ENCODE data around the gene LZTS3. TPM values are rescaled to one million over a fixed set of nuclear protein-coding genes. Genes with fewer than 3 reads are reported as not detected.

The LZTS3 gene
- polyA plus RNA-seq, 2 of the 4 experiments (the other 2 are of a cell fraction): 3.8 TPM

DNA sequence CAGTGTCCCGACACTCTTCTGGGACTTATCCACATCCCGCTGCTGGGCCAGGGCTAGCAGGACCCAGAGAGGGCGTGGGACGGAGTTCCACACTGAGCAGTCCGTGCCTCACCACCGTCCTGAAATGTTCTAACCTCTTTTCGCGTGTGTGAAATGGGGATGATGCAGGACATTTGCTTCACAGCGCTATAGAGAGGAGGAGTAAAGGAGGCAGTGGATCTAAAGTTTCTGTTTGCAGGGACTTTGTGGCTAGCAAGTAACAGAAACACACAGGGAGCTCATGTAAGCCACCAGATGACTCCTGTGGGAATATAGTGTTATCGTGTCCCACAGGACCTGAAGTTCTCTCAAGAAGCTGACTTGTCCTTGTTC, 36.6 kb upstream of the LZTS3 start:
- peak overlapping the region; percentile 95 for H3K4me2 ChIP-seq
- H3K4me1 ChIP-seq: peaks cover 17% of the 10 kb centered on the region
- ChIA-PET CTCF (interaction anchor here (0.6 to 8.6 kb wide), 5 partner anchors 11 to 107 kb away, joined by 3 to 79 read pairs (median 4); no protein-coding TSS in a partner anchor), POLR2A (interaction anchor here (0.7 to 1.4 kb wide), 2 partner anchors 10 to 27 kb away, joined by 3 read pairs; no protein-coding TSS in a partner anchor)
- H3K4me3 ChIP-seq: peak overlapping the region; percentile 84
- FAIRE-seq (peak; percentile 78), DNase-seq (ENCODE audit: low read depth in 1 of 2, low spot score in 1 of 2) (no peak), ATAC-seq (peak; percentile 45 to 47; a peak in 4 of 6 replicates)
- TF ChIP-seq, protein P1, sequence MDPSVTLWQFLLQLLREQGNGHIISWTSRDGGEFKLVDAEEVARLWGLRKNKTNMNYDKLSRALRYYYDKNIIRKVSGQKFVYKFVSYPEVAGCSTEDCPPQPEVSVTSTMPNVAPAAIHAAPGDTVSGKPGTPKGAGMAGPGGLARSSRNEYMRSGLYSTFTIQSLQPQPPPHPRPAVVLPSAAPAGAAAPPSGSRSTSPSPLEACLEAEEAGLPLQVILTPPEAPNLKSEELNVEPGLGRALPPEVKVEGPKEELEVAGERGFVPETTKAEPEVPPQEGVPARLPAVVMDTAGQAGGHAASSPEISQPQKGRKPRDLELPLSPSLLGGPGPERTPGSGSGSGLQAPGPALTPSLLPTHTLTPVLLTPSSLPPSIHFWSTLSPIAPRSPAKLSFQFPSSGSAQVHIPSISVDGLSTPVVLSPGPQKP (IDR thresholded peaks at IDR 0.05; ENCODE audit: low read depth, low read length): no peak
- TF ChIP-seq, protein P2, sequence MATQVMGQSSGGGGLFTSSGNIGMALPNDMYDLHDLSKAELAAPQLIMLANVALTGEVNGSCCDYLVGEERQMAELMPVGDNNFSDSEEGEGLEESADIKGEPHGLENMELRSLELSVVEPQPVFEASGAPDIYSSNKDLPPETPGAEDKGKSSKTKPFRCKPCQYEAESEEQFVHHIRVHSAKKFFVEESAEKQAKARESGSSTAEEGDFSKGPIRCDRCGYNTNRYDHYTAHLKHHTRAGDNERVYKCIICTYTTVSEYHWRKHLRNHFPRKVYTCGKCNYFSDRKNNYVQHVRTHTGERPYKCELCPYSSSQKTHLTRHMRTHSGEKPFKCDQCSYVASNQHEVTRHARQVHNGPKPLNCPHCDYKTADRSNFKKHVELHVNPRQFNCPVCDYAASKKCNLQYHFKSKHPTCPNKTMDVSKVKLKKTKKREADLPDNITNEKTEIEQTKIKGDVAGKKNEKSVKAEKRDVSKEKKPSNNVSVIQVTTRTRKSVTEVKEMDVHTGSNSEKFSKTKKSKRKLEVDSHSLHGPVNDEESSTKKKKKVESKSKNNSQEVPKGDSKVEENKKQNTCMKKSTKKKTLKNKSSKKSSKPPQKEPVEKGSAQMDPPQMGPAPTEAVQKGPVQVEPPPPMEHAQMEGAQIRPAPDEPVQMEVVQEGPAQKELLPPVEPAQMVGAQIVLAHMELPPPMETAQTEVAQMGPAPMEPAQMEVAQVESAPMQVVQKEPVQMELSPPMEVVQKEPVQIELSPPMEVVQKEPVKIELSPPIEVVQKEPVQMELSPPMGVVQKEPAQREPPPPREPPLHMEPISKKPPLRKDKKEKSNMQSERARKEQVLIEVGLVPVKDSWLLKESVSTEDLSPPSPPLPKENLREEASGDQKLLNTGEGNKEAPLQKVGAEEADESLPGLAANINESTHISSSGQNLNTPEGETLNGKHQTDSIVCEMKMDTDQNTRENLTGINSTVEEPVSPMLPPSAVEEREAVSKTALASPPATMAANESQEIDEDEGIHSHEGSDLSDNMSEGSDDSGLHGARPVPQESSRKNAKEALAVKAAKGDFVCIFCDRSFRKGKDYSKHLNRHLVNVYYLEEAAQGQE (IDR thresholded peaks at IDR 0.05): no peak
- TF ChIP-seq, protein P3, sequence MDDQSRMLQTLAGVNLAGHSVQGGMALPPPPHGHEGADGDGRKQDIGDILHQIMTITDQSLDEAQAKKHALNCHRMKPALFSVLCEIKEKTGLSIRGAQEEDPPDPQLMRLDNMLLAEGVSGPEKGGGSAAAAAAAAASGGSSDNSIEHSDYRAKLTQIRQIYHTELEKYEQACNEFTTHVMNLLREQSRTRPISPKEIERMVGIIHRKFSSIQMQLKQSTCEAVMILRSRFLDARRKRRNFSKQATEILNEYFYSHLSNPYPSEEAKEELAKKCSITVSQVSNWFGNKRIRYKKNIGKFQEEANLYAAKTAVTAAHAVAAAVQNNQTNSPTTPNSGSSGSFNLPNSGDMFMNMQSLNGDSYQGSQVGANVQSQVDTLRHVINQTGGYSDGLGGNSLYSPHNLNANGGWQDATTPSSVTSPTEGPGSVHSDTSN (IDR thresholded peaks at IDR 0.05): 0 out of 2 replicates have a peak, but pooled peaks have one; percentile 13
- H3K27ac ChIP-seq: peak overlapping the region; percentile 90 to 93
- no peaks in the 10 kb centered on the region for H3K9me3 ChIP-seq
- 2% methylated on average over 10 of the region's 10 CpGs for WGBS (ENCODE audit: missing lambda C conversion rate)

DNA sequence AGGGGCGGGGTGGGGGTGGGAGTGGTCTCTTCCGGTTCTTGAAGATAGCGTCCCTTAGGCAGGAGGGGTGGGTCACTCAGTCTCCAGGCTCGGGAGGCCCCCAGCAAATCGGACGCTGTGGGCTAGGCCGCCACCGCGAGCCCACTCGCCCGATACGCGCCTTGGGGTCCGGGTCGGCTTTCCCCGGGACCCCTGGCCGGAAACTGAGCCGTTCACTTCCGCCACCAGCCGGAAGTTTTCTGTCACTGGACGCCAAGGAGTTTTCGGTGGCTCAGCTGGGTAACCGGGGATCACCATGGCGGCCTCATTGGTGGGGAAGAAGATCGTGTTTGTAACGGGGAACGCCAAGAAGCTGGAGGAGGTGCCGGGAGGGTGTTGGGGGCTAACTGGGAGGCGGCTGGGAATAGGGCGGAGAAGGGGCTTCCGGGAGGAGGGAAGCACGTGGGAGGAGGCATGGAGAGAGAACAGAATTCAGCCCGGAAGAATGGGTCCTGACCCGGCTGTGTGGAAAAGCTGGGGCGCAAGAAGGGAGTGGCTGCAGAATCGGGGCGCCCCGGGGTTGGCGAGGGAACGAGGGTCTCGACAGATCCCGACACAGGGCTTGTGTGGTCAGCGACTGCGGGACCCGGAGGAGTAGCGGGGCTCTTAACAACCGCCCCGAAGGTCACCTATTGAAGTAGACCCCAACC, 36.1 kb upstream of the LZTS3 start, which contains the start of gene ITPA:
ITPA (plus strand) TSS at position 242 of the 689 bp plus-strand sequence; CDS start at position 296, 54 bp downstream.
- FAIRE-seq (peak; percentile 28), ATAC-seq (peak; percentile 78 to 79), DNase-seq (ENCODE audit: low read depth in 1 of 2, low spot score in 1 of 2) (peak; percentile 58 to 81)
- H3K4me3 ChIP-seq: peak within 1 kb of the TSS; percentile 84
- ChIA-PET CTCF (interaction anchor here (0.5 to 8.6 kb wide), 5 partner anchors 11 to 105 kb away, joined by 3 to 79 read pairs (median 3); no protein-coding TSS in a partner anchor), POLR2A (interaction anchor here (0.6 to 1.4 kb wide), 4 partner anchors 10 to 105 kb away, joined by 3 to 4 read pairs (median 3); partner anchors contain the start of gene SLC4A11)
- H3K9me3 ChIP-seq: no peaks in the 10 kb centered on the region
- WGBS (ENCODE audit: missing lambda C conversion rate): under 1% methylated on average over 36 of the region's 48 CpGs
- H3K4me1 ChIP-seq: peaks cover 17% of the 10 kb centered on the region
- TF ChIP-seq MYC (IDR thresholded peaks at IDR 0.05; ENCODE audit: borderline replicate concordance, low read length) (peak; percentile 90; the same call in 1 of the 2 replicates), FOXS1 (CRISPR knock-in tag; IDR thresholded peaks at IDR 0.05) (no peak), RCOR1 (IDR thresholded peaks at IDR 0.05; ENCODE audit: low read depth, low read length) (no peak), JUN (IDR thresholded peaks at IDR 0.05) (peak; percentile 56 to 94; a peak in 4 of 5 replicates), CBX8 (IDR thresholded peaks at IDR 0.05) (no peak), GATA3 (IDR thresholded peaks at IDR 0.05; ENCODE audit: borderline replicate concordance) (peak; percentile 11; the same call in 1 of the 2 replicates), SREBF2 (IDR thresholded peaks at IDR 0.05) (no peak), HOXB5 (CRISPR knock-in tag; IDR thresholded peaks at IDR 0.05) (0 out of 2 replicates have a peak, but pooled peaks have one; percentile 9), PHF8 (IDR thresholded peaks at IDR 0.05; ENCODE audit: borderline replicate concordance, low read depth) (peak; percentile 65), POLR2A (IDR thresholded peaks at IDR 0.05; ENCODE audit: low read length) (peak; percentile 71), RFX5 (IDR thresholded peaks at IDR 0.05) (peak; percentile 81)
- TF ChIP-seq, protein P4, sequence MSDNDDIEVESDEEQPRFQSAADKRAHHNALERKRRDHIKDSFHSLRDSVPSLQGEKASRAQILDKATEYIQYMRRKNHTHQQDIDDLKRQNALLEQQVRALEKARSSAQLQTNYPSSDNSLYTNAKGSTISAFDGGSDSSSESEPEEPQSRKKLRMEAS (IDR thresholded peaks at IDR 0.05): peak; percentile 99
- TF ChIP-seq, protein P5, sequence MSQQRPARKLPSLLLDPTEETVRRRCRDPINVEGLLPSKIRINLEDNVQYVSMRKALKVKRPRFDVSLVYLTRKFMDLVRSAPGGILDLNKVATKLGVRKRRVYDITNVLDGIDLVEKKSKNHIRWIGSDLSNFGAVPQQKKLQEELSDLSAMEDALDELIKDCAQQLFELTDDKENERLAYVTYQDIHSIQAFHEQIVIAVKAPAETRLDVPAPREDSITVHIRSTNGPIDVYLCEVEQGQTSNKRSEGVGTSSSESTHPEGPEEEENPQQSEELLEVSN (IDR thresholded peaks at IDR 0.05; ENCODE audit: borderline replicate concordance, low read depth): peak; percentile 52; the same call in 1 of the 2 replicates
- TF ChIP-seq, protein P6, sequence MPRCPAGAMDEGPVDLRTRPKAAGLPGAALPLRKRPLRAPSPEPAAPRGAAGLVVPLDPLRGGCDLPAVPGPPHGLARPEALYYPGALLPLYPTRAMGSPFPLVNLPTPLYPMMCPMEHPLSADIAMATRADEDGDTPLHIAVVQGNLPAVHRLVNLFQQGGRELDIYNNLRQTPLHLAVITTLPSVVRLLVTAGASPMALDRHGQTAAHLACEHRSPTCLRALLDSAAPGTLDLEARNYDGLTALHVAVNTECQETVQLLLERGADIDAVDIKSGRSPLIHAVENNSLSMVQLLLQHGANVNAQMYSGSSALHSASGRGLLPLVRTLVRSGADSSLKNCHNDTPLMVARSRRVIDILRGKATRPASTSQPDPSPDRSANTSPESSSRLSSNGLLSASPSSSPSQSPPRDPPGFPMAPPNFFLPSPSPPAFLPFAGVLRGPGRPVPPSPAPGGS (IDR thresholded peaks at IDR 0.05): peak; percentile 49; the same call in 1 of the 3 replicates
- TF ChIP-seq, protein P2 (IDR thresholded peaks at IDR 0.05): no peak
- TF ChIP-seq, protein P7, sequence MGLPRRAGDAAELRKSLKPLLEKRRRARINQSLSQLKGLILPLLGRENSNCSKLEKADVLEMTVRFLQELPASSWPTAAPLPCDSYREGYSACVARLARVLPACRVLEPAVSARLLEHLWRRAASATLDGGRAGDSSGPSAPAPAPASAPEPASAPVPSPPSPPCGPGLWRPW (IDR thresholded peaks at IDR 0.05): no peak
- TF ChIP-seq, protein P8, sequence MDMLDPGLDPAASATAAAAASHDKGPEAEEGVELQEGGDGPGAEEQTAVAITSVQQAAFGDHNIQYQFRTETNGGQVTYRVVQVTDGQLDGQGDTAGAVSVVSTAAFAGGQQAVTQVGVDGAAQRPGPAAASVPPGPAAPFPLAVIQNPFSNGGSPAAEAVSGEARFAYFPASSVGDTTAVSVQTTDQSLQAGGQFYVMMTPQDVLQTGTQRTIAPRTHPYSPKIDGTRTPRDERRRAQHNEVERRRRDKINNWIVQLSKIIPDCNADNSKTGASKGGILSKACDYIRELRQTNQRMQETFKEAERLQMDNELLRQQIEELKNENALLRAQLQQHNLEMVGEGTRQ (IDR thresholded peaks at IDR 0.05): peak; percentile 51; the same call in 1 of the 2 replicates
- H3K27ac ChIP-seq: peak within 1 kb of the TSS; percentile 90 to 93
- peak within 1 kb of the TSS; percentile 95 for H3K4me2 ChIP-seq

Measured in A549 (cell line).